ENCODE results near the gene NPLOC4.

- no peak for TF ChIP-seq SIN3A (IDR thresholded peaks at IDR 0.05; ENCODE audit: borderline replicate concordance, insufficient read depth, low read length)
- TF ChIP-seq POLR2AphosphoS5 (IDR thresholded peaks at IDR 0.05; ENCODE audit: low read depth, low read length) = no peak
- TF ChIP-seq FOXP2 (optimal IDR thresholded peaks at IDR 0.05; ENCODE audit: borderline replicate concordance, extremely low read depth, extremely low read length, insufficient read depth) = no peak
- TF ChIP-seq REST (IDR thresholded peaks at IDR 0.05; ENCODE audit: insufficient read depth in 1 of 2, low read depth in 2 of 2, low read length in 2 of 2) = no peak
Observed at GRCh38 chr17:81567191-81567590, 69.7 kb downstream of the NPLOC4 start.
